Body of pancreas (tissue), 4 donors: Measurements from ENCODE around the gene IDH2. TPM values are rescaled to one million over a fixed set of nuclear protein-coding genes. Genes with fewer than 3 reads are reported as not detected.
"Not testable (repeated sequence)": the region's sequence is repeated elsewhere in the genome, so short reads cannot be mapped to it uniquely, and the experiment has no call there.

Experiments used
- ATAC-seq: fragments of 150-250 bp; one replicate; pipeline ENCODE4 v1.9.1; 2016
- DNase-seq, 4 donors: peaks; one replicate each; pipeline ENCODE4 v3.0.0-alpha.2; 2019
- H3K27ac ChIP-seq, 4 donors: fragments of 200-600 bp; sonication (generic); 1 replicate in 3 of 4; 2 replicates in 1 of 4; pipeline versions ENCODE4 v1.5.1 to v1.6.1; 2016 to 2019; ENCODE audit warnings: mild to moderate bottlenecking in 1 of 4, mixed read lengths in 1 of 4, moderate library complexity in 1 of 4
- H3K27me3 ChIP-seq, 2 donors: fragments of 200-600 bp; sonication (generic); one replicate each; pipeline ENCODE4 v1.6.0; 2016; ENCODE audit warnings: mild to moderate bottlenecking in 1 of 2
- H3K36me3 ChIP-seq, 2 donors: fragments of 200-600 bp; sonication (generic); replicated peaks in 1 of 2; 2 replicates each; pipeline ENCODE4 v1.5.1; 2016; ENCODE audit warnings: low read depth in 2 of 2; ENCODE audit not compliant: insufficient read depth in 1 of 2
- H3K4me1 ChIP-seq: fragments of 200-600 bp; sonication (generic); one replicate; pipeline ENCODE4 v1.6.0; 2016
- H3K4me3 ChIP-seq, 2 donors: fragments of 200-600 bp; sonication (generic); 1 replicate in 1 of 2; 2 replicates in 1 of 2; pipeline ENCODE4 v1.5.1; 2016 to 2019
- H3K9me3 ChIP-seq, 3 donors: fragments of 200-600 bp; sonication (generic); 1 replicate in 2 of 3; 2 replicates in 1 of 3; pipeline ENCODE4 v1.5.1; 2016
- CTCF ChIP-seq, 7 experiments: fragments of 450-650 bp in 4 of 7; fragments of 200-600 bp in 3 of 7; sonication (generic) in 3 of 7; IDR thresholded peaks; one replicate each; pipeline ENCODE4 v1.5.1; 2016 to 2019; ENCODE audit warnings: antibody characterized with exemption in 7 of 7
- POLR2A ChIP-seq, 3 donors: fragments of 450-650 bp; IDR thresholded peaks; one replicate each; pipeline ENCODE4 v1.6.1; 2016; ENCODE audit warnings: antibody characterized with exemption in 3 of 3, mild to moderate bottlenecking in 2 of 3
- WGBS, 2 donors: methylation state at CpG; one replicate each; pipeline ENCODE4 v1.1.5; 2017; 5-methylcytosine and 5-hydroxymethylcytosine counted together
- intact Hi-C: fragments of 100-400 bp; cut with DNase I; formaldehyde crosslinking; loops from one replicate; pipeline ENCODE4 v1.15.1; 2023
- total RNA-seq, 2 donors: library from RNA; depleted of rRNA; stranded (reverse); fragments of >200 nt; gene quantifications; one replicate each; pipeline ENCODE4 v1.1.0, GENCODE V29; 2016

IDH2 gene
- total RNA-seq = 10 to 100 TPM; 77.5 to 78.6 TPM

- Histone ChIP-seq H3K27me3 (no peaks in the 10 kb centered on the region), H3K4me3 (peak within 1 kb of the TSS; percentile 59 to 69), H3K36me3 (no peaks in the 10 kb centered on the region), H3K9me3 (no peaks in the 10 kb centered on the region), H3K4me1 (peaks cover 85% of the 10 kb centered on the region), H3K27ac (peak within 1 kb of the TSS; percentile 95 to 99 (median 99))
- DNase-seq (peak; percentile 85 to 90 (median 88)), ATAC-seq (peak; percentile 83)
- peak; percentile 89 to 97 (median 90) for TF ChIP-seq POLR2A (IDR thresholded peaks at IDR 0.05)
- TF ChIP-seq CTCF (IDR thresholded peaks at IDR 0.05) = peak in 1 of 7 experiments; percentile 23
- WGBS, 2 donors = 0 to 2% methylated on average over 25 to 82 of the region's 104 CpGs
- intact Hi-C loops = no loop called here
Measured at GRCh38 chr15:90101969-90102890, at the start of gene IDH2. IDH2 (minus strand) TSS chr15:90102468; CDS start chr15:90102390, 78 bp downstream.

- peak overlapping the region in 3 of 4 donors; percentile 76 to 91 (median 86) for H3K27ac ChIP-seq
- H3K9me3 ChIP-seq, H3K36me3 ChIP-seq, DNase-seq, H3K4me3 ChIP-seq, intact Hi-C loops, ATAC-seq, H3K27me3 ChIP-seq: not testable (repeated sequence)
- peaks cover 95% of the 10 kb centered on the region for H3K4me1 ChIP-seq
- 91 to 92% methylated on average over 10 of the region's 10 CpGs for WGBS, 2 donors
Measured at GRCh38 chr15:90150551-90150950, 48.3 kb upstream of the IDH2 start.

GRCh38 chr15:90149609-90150340 is 47.5 kb upstream of the IDH2 start:
- no peak for DNase-seq
- peak overlapping the region; percentile 69 to 89 (median 81) for H3K27ac ChIP-seq
- no peak for ATAC-seq
- no peaks in the 10 kb centered on the region for H3K36me3 ChIP-seq
- no peaks in the 10 kb centered on the region for H3K27me3 ChIP-seq
- 71 to 73% methylated on average over 14 of the region's 14 CpGs for WGBS, 2 donors
- TF ChIP-seq CTCF (IDR thresholded peaks at IDR 0.05) (no peak), POLR2A (IDR thresholded peaks at IDR 0.05) (no peak)
- peaks cover 95% of the 10 kb centered on the region for H3K4me1 ChIP-seq
- no peak overlapping the region for H3K4me3 ChIP-seq
- intact Hi-C loops = no loop called here
- no peaks in the 10 kb centered on the region for H3K9me3 ChIP-seq

- H3K9me3 ChIP-seq, DNase-seq, ATAC-seq, intact Hi-C loops, H3K36me3 ChIP-seq, H3K4me3 ChIP-seq, H3K27me3 ChIP-seq: not testable (repeated sequence)
- Histone ChIP-seq H3K27ac (peak overlapping the region; percentile 45 to 92 (median 85)), H3K4me1 (peaks cover 80% of the 10 kb centered on the region)
- 80 to 83% methylated on average over 7 of the region's 7 CpGs for whole genome bisulfite sequencing, 2 donors
Measured at GRCh38 chr15:90146198-90146761, 44.0 kb upstream of the IDH2 start.

GRCh38 chr15:90145761-90146160 is 43.5 kb upstream of the IDH2 start:
- intact Hi-C loops = no loop called here
- Histone ChIP-seq H3K4me3 (no peak overlapping the region), H3K4me1 (peaks cover 77% of the 10 kb centered on the region), H3K27me3 (no peaks in the 10 kb centered on the region), H3K9me3 (no peaks in the 10 kb centered on the region), H3K27ac (peak overlapping the region; percentile 57 to 92 (median 85)), H3K36me3 (no peaks in the 10 kb centered on the region)
- ATAC-seq (no peak), DNase-seq (no peak)
- TF ChIP-seq CTCF (IDR thresholded peaks at IDR 0.05) (no peak), POLR2A (IDR thresholded peaks at IDR 0.05) (no peak)
- WGBS, 2 donors = 66 to 74% methylated on average over 3 to 4 of the region's 4 CpGs
